GM12865 (cell line): ENCODE results near the gene GALNT15.

Experiments
- DNase-seq: peaks from one replicate; pipeline ENCODE4 v3.0.0; 2010; ENCODE audit warnings: low read depth
- H3K4me3 ChIP-seq: 2 replicates; pipeline ENCODE4 v1.5.1; 2011; ENCODE audit warnings: mild to moderate bottlenecking, low read depth, low read length, control low read depth
- TF ChIP-seq, protein P1 (sequence below): IDR thresholded peaks from 2 replicates; pipeline ENCODE4 v1.5.1; 2011; ENCODE audit warnings: low read length, control low read depth, low read depth, inconsistent platforms; ENCODE audit not compliant: insufficient read depth; ENCODE audit errors: missing control alignments

Gene GALNT15

DNA sequence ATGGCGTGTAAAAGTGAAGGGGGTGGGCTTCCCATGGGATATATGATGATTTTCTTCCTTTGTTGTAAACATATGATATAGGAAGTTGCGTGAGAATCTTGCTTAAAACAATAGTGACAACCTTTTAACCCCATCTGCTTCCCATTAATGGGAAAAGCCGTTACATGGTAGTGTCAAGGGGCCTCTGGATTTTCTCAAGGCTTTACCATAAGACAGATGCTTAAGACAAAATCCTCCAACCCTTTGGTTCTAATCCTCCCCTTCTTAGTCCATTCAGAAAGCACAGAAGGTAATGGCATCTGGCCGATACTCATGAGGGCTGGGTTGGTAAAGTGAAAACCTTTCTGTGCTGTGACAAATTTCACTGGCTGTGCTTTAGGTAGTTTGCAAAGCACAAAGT is 65.3 kb downstream of the GALNT15 start:
- no peak overlapping the region for H3K4me3 ChIP-seq
- TF ChIP-seq, protein P1, sequence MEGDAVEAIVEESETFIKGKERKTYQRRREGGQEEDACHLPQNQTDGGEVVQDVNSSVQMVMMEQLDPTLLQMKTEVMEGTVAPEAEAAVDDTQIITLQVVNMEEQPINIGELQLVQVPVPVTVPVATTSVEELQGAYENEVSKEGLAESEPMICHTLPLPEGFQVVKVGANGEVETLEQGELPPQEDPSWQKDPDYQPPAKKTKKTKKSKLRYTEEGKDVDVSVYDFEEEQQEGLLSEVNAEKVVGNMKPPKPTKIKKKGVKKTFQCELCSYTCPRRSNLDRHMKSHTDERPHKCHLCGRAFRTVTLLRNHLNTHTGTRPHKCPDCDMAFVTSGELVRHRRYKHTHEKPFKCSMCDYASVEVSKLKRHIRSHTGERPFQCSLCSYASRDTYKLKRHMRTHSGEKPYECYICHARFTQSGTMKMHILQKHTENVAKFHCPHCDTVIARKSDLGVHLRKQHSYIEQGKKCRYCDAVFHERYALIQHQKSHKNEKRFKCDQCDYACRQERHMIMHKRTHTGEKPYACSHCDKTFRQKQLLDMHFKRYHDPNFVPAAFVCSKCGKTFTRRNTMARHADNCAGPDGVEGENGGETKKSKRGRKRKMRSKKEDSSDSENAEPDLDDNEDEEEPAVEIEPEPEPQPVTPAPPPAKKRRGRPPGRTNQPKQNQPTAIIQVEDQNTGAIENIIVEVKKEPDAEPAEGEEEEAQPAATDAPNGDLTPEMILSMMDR, result no peak

DNA sequence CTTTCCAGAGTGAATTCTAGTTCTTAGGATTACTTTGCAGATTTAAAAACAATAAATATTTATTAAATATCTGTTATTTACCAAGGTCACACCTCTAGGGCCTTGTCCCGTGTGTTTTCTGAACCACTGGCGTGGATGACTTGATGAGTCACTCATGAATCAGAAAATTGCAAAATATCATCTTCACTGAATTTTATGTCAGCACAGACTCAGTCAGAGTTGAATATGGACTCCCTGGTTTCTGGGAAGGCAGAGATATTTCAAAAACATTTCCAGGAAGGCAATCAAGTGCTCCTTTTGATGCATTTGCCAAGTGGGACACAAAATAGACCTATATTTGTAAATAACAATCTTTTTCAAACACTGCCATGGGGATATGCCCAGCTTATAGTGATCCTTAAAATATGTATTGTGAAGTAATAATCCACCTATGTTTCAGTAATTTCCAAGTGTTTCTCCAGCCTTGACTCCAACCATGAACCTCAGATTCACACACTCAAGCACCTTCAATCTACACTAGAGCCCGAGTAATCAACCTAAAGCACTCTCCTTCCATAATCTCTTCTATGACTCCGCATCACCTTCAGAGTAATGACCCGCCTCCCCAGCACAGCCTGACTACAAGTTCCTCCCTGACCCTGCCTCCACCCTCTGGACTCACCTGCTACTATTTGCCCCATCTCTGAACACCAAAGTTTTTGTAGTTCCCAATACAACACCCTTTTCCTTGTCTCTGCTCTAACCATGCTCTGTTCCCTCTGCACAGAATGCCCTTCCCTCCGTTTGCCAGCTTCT is 65.9 kb downstream of the GALNT15 start:
- no peak for DNase-seq
- TF ChIP-seq, protein P1, result no peak
- no peak overlapping the region for H3K4me3 ChIP-seq

More for the DNA sequence above, 65.3 kb downstream of the GALNT15 start:
- DNase-seq, result no peak

DNA sequence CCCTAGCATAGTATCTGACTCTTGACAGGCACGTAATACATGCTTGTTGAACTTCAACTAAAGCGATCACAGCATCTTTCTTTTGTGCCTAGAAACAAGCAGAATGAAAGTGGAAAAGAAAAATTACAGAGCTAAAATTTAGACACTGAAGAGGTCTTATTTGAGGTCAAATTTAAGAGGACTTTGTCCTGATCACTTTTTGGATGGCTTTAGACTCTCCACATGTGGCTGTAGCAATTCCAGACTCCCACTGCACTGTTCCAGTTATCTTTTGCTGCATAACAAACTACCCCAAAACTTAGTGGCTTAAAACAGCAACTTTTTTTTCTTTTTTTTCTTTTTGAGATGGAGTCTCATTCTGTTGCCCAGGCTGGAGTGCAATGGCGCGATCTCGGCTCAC is 66.7 kb downstream of the GALNT15 start:
- DNase-seq, result no peak
- no peak overlapping the region for H3K4me3 ChIP-seq
- TF ChIP-seq, protein P1, result no peak

DNA sequence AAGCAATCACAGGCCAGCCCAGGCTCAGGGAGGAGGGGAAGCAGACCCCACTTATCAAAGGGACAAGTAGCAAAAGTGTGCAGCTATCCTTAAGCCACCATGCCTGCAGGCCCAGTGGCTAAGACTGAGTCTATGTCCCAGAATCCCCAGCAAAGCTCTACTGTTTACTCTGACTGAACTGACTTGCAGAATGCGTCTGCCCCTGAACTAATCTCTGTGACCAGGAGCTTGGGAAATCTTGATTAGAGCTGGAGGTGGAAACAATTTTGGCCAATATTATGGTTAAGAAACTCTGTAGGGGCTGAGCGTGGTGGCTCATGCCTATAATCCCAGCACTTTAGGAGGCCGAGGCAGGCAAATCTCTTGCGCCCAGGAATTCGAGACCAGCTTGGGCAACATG is 67.7 kb downstream of the GALNT15 start:
- no peak for DNase-seq
- TF ChIP-seq, protein P1, result no peak
- H3K4me3 ChIP-seq, result no peak overlapping the region

DNA sequence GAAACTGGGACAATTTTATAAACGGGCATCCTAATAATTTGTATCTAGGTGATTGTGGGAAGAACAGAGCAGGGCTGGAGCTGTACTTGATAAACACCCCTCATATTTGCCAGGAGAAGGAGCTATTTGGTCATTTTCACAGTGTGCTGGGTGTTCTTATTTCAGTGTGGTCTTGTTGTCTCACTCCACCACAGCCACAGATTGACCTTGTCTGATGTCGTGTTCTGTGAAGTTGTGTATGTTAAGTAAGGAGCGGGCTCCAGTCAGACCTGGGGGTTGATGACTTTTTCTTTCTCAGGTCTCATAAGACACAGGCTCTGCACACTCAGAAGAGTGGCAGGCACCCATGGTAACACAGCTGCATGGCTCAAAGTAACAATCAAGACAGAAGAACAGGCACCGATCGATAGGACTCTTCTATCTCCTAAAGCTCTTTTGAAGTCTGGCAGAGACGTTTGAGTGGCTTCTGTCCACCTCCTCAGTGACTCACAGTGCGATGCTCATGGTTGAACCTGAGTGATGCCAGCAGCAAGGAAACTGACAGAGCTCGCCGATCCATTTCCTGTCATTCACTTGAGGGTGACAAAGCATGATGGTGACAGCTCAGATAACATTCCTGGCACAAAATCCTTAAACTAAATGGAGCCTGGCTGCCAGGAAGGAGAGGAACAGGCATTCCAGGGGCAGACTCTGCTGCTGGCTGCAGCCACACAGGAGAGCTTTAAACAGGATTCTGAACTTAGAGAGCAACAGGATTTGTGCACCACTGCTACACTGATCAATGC is 69.4 kb downstream of the GALNT15 start:
- no peak for DNase-seq
- H3K4me3 ChIP-seq, result no peak overlapping the region
- TF ChIP-seq, protein P1, result no peak

DNA sequence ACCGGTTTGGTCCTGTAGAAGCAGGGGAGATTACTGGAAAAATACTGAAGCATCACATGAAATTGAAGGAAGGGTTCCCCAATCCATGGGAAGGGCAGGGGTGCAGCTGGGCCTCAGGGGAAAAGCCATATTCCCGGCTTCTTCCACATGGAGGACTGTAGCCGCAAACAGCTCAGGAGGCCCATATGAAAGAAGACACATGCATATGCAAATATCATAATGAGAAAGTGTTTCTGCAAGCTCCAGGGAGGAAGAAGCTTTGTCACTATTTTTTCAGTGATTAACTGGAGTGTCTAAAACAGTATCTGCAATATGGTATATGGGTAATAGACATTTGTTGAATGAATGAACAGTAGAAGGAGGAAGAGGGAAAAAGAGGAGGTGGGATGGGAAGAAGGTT is 71.1 kb downstream of the GALNT15 start:
- TF ChIP-seq, protein P1, result no peak
- H3K4me3 ChIP-seq, result no peak overlapping the region

More for the DNA sequence above, 71.1 kb downstream of the GALNT15 start:
- no peak for DNase-seq
